Measurements from ENCODE around the gene AUTS2.
"Not testable (repeated sequence)": the region's sequence is repeated elsewhere in the genome, so short reads cannot be mapped to it uniquely, and the experiment has no call there.

The AUTS2 gene

DNA sequence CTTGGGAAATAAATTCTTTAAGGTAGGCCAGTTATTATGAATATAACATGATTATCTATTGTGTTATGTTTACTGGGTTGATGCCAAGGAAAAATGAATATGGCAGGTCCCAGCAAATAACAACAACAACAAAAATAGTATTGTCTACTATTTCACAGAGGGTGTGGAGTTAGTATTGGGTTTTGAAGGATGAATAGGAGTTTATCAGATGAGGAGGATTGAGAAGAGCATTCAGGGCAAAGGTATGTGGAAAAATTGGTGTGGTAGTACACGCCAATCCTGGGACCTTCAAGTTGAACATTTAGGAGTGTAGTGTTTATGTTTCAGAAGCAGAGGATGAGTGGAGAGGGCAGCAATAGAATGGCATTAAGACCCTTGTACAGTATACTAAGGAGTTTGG is 671.9 kb downstream of the AUTS2 start:
- ChIA-PET POLR2A (no interaction called here), CTCF (no interaction called here)
- no peak overlapping the region for H3K4me3 ChIP-seq (ENCODE audit: low read depth, low read length)
- no peak for DNase-seq (ENCODE audit: low read depth, low spot score)
- TF ChIP-seq, protein P1, sequence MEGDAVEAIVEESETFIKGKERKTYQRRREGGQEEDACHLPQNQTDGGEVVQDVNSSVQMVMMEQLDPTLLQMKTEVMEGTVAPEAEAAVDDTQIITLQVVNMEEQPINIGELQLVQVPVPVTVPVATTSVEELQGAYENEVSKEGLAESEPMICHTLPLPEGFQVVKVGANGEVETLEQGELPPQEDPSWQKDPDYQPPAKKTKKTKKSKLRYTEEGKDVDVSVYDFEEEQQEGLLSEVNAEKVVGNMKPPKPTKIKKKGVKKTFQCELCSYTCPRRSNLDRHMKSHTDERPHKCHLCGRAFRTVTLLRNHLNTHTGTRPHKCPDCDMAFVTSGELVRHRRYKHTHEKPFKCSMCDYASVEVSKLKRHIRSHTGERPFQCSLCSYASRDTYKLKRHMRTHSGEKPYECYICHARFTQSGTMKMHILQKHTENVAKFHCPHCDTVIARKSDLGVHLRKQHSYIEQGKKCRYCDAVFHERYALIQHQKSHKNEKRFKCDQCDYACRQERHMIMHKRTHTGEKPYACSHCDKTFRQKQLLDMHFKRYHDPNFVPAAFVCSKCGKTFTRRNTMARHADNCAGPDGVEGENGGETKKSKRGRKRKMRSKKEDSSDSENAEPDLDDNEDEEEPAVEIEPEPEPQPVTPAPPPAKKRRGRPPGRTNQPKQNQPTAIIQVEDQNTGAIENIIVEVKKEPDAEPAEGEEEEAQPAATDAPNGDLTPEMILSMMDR (IDR thresholded peaks at IDR 0.05; ENCODE audit: insufficient read depth, low read length, missing control alignments): no peak

DNA sequence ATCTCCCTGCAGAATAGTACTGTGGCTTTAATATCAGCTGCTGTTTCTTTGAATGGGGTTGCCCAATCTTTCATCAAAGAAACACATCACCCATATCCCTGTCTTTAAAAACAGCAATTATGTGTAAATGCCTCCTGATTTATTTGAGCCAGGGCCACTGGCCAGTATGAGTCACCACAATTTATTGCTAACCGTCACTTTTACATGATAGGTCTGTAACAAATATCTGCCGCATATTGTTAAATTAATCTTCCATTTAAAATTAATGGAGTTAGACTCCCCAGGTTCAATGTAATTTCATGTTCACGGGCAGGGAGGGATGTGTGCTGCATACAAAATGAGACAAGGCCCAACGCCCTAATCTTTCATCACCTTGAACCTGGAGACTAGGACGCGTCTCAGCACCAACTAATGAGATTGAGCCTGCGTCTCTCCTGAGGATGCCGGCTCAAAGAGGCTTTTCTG is 673.4 kb downstream of the AUTS2 start:
- ChIA-PET CTCF (no interaction called here), POLR2A (no interaction called here)
- no peak for DNase-seq (ENCODE audit: low read depth, low spot score)
- H3K4me3 ChIP-seq (ENCODE audit: low read depth, low read length): no peak overlapping the region
- TF ChIP-seq, protein P1 (IDR thresholded peaks at IDR 0.05; ENCODE audit: insufficient read depth, low read length, missing control alignments): no peak

DNA sequence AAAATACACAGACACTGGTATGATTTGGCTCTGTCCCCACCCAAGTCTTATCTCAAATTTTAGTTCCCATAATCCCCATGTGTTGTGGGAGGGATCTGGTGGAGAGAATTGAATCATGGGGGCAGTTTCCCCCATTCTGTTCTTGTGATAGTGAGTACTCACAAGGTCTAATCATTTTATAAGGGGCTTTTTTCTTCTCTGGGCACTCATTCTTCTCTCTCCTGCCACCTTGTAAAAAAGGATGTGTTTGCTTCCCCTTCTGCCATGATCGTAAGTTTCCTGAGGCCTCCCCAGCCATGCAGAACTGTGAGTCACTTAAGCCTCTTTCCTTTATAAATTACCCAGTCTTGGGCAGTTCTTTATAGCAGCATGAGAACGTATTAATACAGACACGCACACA is 677.3 kb downstream of the AUTS2 start:
- CTCF ChIA-PET; DNase-seq (ENCODE audit: low read depth, low spot score); POLR2A ChIA-PET; H3K4me3 ChIP-seq (ENCODE audit: low read depth, low read length): not testable (repeated sequence)

DNA sequence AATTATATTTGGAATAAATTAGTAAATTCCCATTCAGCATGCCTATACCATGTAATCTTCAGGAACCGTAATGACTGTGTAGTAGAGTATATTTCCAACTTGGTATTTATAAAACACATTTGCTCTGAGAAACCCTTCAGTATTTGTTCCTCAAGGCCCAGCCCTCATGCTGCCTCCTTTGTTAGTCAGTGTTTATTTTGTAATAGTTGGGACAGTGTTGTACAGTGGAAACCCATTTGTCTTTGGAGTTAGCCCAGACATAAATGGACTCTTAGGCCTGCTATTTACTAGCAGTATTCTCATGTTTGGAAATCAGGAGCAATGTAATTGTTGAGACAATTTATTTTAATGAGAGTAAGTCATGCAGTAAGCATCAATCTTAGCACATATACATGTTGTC is 686.9 kb downstream of the AUTS2 start:
- POLR2A ChIA-PET: no interaction called here
- CTCF ChIA-PET: no interaction called here
- no peak overlapping the region for H3K4me3 ChIP-seq (ENCODE audit: low read depth, low read length)

DNA sequence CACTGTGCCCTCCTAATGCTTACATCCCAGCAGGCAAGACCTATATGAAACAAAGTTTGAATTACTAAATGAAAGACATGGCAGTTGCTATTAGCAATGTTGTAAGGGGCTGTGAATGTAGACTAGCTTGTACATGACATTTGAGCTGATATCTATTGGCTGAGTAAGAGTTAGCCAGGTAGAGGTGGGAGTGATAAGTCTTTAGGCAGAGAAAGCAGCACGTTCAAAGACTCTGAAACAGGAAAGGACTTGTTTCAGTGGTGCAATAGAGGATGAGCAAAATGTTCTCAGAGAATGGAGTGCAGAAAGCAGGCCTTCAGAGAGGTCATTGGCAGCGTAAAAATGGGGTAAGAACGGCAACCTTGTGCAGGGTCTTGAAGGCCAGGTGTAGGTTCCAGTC is 687.6 kb downstream of the AUTS2 start:
- H3K4me3 ChIP-seq (ENCODE audit: low read depth, low read length): no peak overlapping the region
- DNase-seq (ENCODE audit: low read depth, low spot score): no peak
- CTCF ChIA-PET: no interaction called here
- POLR2A ChIA-PET: no interaction called here
- TF ChIP-seq, protein P1 (IDR thresholded peaks at IDR 0.05; ENCODE audit: insufficient read depth, low read length, missing control alignments): no peak

More for the DNA sequence above, 686.9 kb downstream of the AUTS2 start:
- TF ChIP-seq, protein P1 (IDR thresholded peaks at IDR 0.05; ENCODE audit: insufficient read depth, low read length, missing control alignments): no peak
- no peak for DNase-seq (ENCODE audit: low read depth, low spot score)

DNA sequence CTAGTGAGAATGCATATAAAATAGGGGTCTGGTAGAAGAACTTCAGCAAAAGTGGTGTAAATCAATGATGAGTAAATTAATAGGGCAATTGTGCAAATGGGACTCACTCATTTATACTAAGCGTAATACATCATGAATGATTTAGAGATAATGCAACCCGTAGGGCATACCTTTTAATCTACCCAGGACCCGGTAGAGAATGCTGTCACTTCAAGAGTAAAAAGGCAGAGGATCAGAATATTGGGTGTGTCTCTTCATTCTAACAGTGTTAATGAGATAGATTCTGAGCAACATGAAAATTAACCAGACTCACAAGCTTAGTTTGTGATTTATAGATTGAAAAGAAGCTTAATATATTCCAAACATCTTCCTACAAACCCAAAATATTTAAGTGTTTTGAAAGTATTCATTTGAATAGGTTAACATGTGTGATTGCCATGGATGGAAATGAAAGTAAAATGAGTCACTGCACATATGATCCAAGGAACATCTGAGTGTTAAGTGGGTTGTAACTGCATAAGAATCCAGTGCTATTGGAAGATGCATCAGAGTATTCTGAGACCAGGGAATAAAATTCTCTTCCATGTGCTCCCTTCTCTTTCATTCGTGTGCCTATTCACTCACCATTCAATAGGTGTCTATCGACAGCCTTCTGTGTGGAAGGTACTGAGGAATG is 690.6 kb downstream of the AUTS2 start:
- TF ChIP-seq, protein P1 (IDR thresholded peaks at IDR 0.05; ENCODE audit: insufficient read depth, low read length, missing control alignments): no peak
- ChIA-PET POLR2A (interaction anchor here (1.0 kb wide), 1 partner anchor 112 kb away, joined by 3 read pairs; no protein-coding TSS in a partner anchor), CTCF (no interaction called here)
- no peak overlapping the region for H3K4me3 ChIP-seq (ENCODE audit: low read depth, low read length)
- DNase-seq (ENCODE audit: low read depth, low spot score): no peak

DNA sequence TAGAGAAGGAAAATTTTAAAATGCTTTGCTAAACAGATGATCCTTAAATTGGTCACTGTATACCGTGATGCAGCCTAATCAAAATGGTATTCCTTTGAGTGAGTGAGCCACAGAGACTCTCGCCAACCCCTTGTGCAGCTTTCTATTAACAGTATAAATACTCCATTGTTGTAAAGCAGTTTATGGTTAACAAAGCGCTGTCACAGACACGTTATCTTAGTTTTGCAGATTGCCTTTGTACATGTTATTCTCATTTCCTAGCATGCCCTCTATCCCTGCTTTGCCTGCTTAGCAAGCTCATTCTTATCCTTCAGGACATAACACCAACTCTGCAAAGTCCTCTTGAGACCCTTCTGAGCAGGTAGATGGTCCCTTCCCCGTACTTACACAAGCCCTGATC is 694.4 kb downstream of the AUTS2 start:
- DNase-seq (ENCODE audit: low read depth, low spot score): no peak
- CTCF ChIA-PET: no interaction called here
- POLR2A ChIA-PET: no interaction called here
- no peak overlapping the region for H3K4me3 ChIP-seq (ENCODE audit: low read depth, low read length)
- TF ChIP-seq, protein P1 (IDR thresholded peaks at IDR 0.05; ENCODE audit: insufficient read depth, low read length, missing control alignments): no peak
